Measurements from ENCODE around the gene MAPK13.

Gene MAPK13

GRCh38 chr6:36099869-36100483 is 30.3 kb upstream of the MAPK13 start:
- Histone ChIP-seq H3K9ac (ENCODE audit: low read length) (no peak overlapping the region), H3K36me3 (ENCODE audit: control insufficient read depth, insufficient read depth, low read length, severe bottlenecking) (peaks cover 61% of the 10 kb centered on the region), H3K27me3 (replicated peaks; ENCODE audit: control insufficient read depth, insufficient read depth, low read length) (no peaks in the 10 kb centered on the region), H3K4me3 (ENCODE audit: low read length) (no peak overlapping the region), H3K9me3 (ENCODE audit: control insufficient read depth, low read length) (no peaks in the 10 kb centered on the region), H3K4me1 (ENCODE audit: control insufficient read depth, insufficient read depth, low read length) (peaks cover 17% of the 10 kb centered on the region)
- no peak for DNase-seq (ENCODE audit: low read depth)

GRCh38 chr6:36101691-36102090 is 28.6 kb upstream of the MAPK13 start:
- no peak for DNase-seq (ENCODE audit: low read depth)
- Histone ChIP-seq H3K9ac (ENCODE audit: low read length) (no peak overlapping the region), H3K4me1 (ENCODE audit: control insufficient read depth, insufficient read depth, low read length) (peaks cover 16% of the 10 kb centered on the region), H3K9me3 (ENCODE audit: control insufficient read depth, low read length) (no peaks in the 10 kb centered on the region), H3K27me3 (replicated peaks; ENCODE audit: control insufficient read depth, insufficient read depth, low read length) (no peaks in the 10 kb centered on the region), H3K4me3 (ENCODE audit: low read length) (no peak overlapping the region), H3K36me3 (ENCODE audit: control insufficient read depth, insufficient read depth, low read length, severe bottlenecking) (peaks cover 57% of the 10 kb centered on the region)

- Histone ChIP-seq H3K9me3 (ENCODE audit: control insufficient read depth, low read length) (no peaks in the 10 kb centered on the region), H3K4me1 (ENCODE audit: control insufficient read depth, insufficient read depth, low read length) (peaks cover 16% of the 10 kb centered on the region), H3K27me3 (replicated peaks; ENCODE audit: control insufficient read depth, insufficient read depth, low read length) (no peaks in the 10 kb centered on the region), H3K4me3 (ENCODE audit: low read length) (no peak overlapping the region), H3K36me3 (ENCODE audit: control insufficient read depth, insufficient read depth, low read length, severe bottlenecking) (peaks cover 62% of the 10 kb centered on the region), H3K9ac (ENCODE audit: low read length) (no peak overlapping the region)
- DNase-seq (ENCODE audit: low read depth), result no peak
These were observed 27.5 kb upstream of the MAPK13 start for GRCh38 chr6:36102853-36103252.

GRCh38 chr6:36104836-36105235 is 25.5 kb upstream of the MAPK13 start:
- Histone ChIP-seq H3K27me3 (replicated peaks; ENCODE audit: control insufficient read depth, insufficient read depth, low read length) (no peaks in the 10 kb centered on the region), H3K4me3 (ENCODE audit: low read length) (no peak overlapping the region), H3K36me3 (ENCODE audit: control insufficient read depth, insufficient read depth, low read length, severe bottlenecking) (peaks cover 79% of the 10 kb centered on the region), H3K9me3 (ENCODE audit: control insufficient read depth, low read length) (no peaks in the 10 kb centered on the region), H3K9ac (ENCODE audit: low read length) (no peak overlapping the region), H3K4me1 (ENCODE audit: control insufficient read depth, insufficient read depth, low read length) (peaks cover 9% of the 10 kb centered on the region)
- DNase-seq (ENCODE audit: low read depth), result peak; percentile 28

GRCh38 chr6:36109092-36109491 is 21.2 kb upstream of the MAPK13 start:
- DNase-seq (ENCODE audit: low read depth), result no peak
- H3K4me1 ChIP-seq (ENCODE audit: control insufficient read depth, insufficient read depth, low read length), result peaks cover 21% of the 10 kb centered on the region
- no peak overlapping the region for H3K4me3 ChIP-seq (ENCODE audit: low read length)
- no peaks in the 10 kb centered on the region for H3K27me3 ChIP-seq (replicated peaks; ENCODE audit: control insufficient read depth, insufficient read depth, low read length)
- no peaks in the 10 kb centered on the region for H3K9me3 ChIP-seq (ENCODE audit: control insufficient read depth, low read length)
- H3K36me3 ChIP-seq (ENCODE audit: control insufficient read depth, insufficient read depth, low read length, severe bottlenecking), result peaks cover 63% of the 10 kb centered on the region
- H3K9ac ChIP-seq (ENCODE audit: low read length), result no peak overlapping the region

DNA sequence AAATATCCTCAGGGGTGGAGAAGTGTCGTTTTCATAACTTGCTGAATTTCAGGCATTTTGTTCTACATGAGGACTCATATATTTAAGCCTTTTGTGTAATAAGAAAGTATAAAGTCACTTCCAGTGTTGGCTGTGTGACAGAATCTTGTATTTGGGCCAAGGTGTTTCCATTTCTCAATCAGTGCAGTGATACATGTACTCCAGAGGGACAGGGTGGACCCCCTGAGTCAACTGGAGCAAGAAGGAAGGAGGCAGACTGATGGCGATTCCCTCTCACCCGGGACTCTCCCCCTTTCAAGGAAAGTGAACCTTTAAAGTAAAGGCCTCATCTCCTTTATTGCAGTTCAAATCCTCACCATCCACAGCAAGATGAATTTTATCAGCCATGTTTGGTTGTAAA is 20.3 kb upstream of the MAPK13 start:
- DNase-seq (ENCODE audit: low read depth), result no peak
- Histone ChIP-seq H3K27me3 (replicated peaks; ENCODE audit: control insufficient read depth, insufficient read depth, low read length) (no peaks in the 10 kb centered on the region), H3K9me3 (ENCODE audit: control insufficient read depth, low read length) (no peaks in the 10 kb centered on the region), H3K36me3 (ENCODE audit: control insufficient read depth, insufficient read depth, low read length, severe bottlenecking) (peaks cover 57% of the 10 kb centered on the region), H3K4me1 (ENCODE audit: control insufficient read depth, insufficient read depth, low read length) (peaks cover 16% of the 10 kb centered on the region), H3K4me3 (ENCODE audit: low read length) (no peak overlapping the region), H3K9ac (ENCODE audit: low read length) (no peak overlapping the region)

DNA sequence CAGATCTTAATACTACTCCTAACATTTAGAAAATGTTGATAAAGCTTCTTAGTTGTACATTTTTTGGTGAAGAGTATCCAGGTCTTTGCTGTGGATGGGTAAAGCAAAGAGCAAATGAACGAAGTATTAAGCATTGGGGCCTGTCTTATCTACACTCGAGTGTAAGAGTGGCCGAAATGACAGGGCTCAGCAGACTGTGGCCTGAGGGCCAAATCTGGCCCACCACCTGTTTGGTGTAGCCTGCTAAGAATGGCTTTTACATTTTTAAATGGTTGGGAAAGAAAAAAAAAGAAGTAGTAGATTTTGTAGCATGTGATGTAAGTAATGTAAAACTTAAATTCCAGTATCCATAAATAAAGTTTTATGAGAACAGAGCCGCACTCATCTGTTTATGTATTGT is 19.4 kb upstream of the MAPK13 start:
- peaks cover 49% of the 10 kb centered on the region for H3K36me3 ChIP-seq (ENCODE audit: control insufficient read depth, insufficient read depth, low read length, severe bottlenecking)
- no peak overlapping the region for H3K9ac ChIP-seq (ENCODE audit: low read length)

DNA sequence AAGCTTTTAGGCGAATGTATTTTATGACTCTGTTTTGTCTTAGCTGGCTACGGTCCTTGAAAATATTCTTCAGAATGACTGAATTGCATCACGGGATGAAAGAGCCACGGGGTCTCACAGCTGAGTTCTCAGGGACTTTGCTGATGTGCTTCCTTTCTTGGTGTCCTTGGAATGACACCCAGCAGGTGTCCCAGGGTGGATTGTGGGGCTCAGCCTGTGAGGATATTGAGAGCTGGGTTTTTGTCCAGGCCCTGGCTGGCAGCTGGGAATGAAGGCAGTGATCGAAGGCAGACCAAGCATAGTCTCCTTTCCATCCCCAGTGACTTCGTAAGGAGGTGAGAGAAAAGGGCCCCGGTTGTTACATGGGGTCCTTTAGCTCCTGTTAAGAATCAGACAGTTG is 18.8 kb upstream of the MAPK13 start:
- H3K9me3 ChIP-seq (ENCODE audit: control insufficient read depth, low read length), result no peaks in the 10 kb centered on the region
- DNase-seq (ENCODE audit: low read depth), result no peak
- no peaks in the 10 kb centered on the region for H3K27me3 ChIP-seq (replicated peaks; ENCODE audit: control insufficient read depth, insufficient read depth, low read length)
- peaks cover 49% of the 10 kb centered on the region for H3K36me3 ChIP-seq (ENCODE audit: control insufficient read depth, insufficient read depth, low read length, severe bottlenecking)
- no peak overlapping the region for H3K9ac ChIP-seq (ENCODE audit: low read length)
- peaks cover 16% of the 10 kb centered on the region for H3K4me1 ChIP-seq (ENCODE audit: control insufficient read depth, insufficient read depth, low read length)
- H3K4me3 ChIP-seq (ENCODE audit: low read length), result no peak overlapping the region

More for the DNA sequence above, 19.4 kb upstream of the MAPK13 start:
- H3K4me3 ChIP-seq (ENCODE audit: low read length), result no peak overlapping the region
- no peak for DNase-seq (ENCODE audit: low read depth)
- no peaks in the 10 kb centered on the region for H3K27me3 ChIP-seq (replicated peaks; ENCODE audit: control insufficient read depth, insufficient read depth, low read length)
- H3K9me3 ChIP-seq (ENCODE audit: control insufficient read depth, low read length), result no peaks in the 10 kb centered on the region
- H3K4me1 ChIP-seq (ENCODE audit: control insufficient read depth, insufficient read depth, low read length), result peaks cover 16% of the 10 kb centered on the region

- DNase-seq (ENCODE audit: low read depth), result no peak
- H3K36me3 ChIP-seq (ENCODE audit: control insufficient read depth, insufficient read depth, low read length, severe bottlenecking), result peaks cover 44% of the 10 kb centered on the region
- peaks cover 16% of the 10 kb centered on the region for H3K4me1 ChIP-seq (ENCODE audit: control insufficient read depth, insufficient read depth, low read length)
- H3K27me3 ChIP-seq (replicated peaks; ENCODE audit: control insufficient read depth, insufficient read depth, low read length), result no peaks in the 10 kb centered on the region
- no peak overlapping the region for H3K9ac ChIP-seq (ENCODE audit: low read length)
- H3K4me3 ChIP-seq (ENCODE audit: low read length), result no peak overlapping the region
- no peaks in the 10 kb centered on the region for H3K9me3 ChIP-seq (ENCODE audit: control insufficient read depth, low read length)
These were observed 17.3 kb upstream of the MAPK13 start for GRCh38 chr6:36113049-36113448.

GRCh38 chr6:36113703-36114102 is 16.6 kb upstream of the MAPK13 start:
- H3K4me1 ChIP-seq (ENCODE audit: control insufficient read depth, insufficient read depth, low read length), result peaks cover 23% of the 10 kb centered on the region
- no peak for DNase-seq (ENCODE audit: low read depth)
- H3K36me3 ChIP-seq (ENCODE audit: control insufficient read depth, insufficient read depth, low read length, severe bottlenecking), result peaks cover 38% of the 10 kb centered on the region
- no peak overlapping the region for H3K4me3 ChIP-seq (ENCODE audit: low read length)
- H3K9me3 ChIP-seq (ENCODE audit: control insufficient read depth, low read length), result no peaks in the 10 kb centered on the region
- no peaks in the 10 kb centered on the region for H3K27me3 ChIP-seq (replicated peaks; ENCODE audit: control insufficient read depth, insufficient read depth, low read length)
- no peak overlapping the region for H3K9ac ChIP-seq (ENCODE audit: low read length)

DNA sequence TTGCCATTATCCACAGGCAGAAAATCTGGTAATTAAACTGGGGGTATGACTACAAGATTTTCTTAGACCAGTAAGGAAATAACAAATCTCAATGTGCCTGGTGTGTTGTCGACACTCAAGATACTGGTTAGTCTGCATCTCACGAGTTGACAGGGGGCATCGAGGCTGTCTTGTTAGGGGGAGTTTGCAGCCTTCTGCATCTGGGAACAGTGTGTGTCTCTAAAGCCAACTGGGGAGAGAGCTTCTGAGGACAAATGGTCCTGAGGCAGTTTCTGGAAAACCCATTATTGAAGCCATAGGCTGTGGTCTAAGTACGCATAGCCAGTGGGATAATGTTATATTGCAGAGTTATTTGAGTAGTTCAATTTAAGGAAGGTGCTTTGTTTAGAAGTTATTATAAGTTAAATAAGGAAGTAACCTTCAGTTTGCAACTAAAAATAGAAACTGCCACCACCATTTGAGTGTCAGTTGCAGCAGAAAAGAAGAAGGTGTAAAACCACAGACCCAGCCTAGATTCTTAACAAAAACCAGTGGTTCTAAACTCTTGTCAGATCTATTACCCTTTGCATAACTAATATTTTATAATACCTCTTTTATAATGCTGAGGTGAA is 15.4 kb upstream of the MAPK13 start:
- no peak overlapping the region for H3K9ac ChIP-seq (ENCODE audit: low read length)
- no peaks in the 10 kb centered on the region for H3K9me3 ChIP-seq (ENCODE audit: control insufficient read depth, low read length)
- H3K27me3 ChIP-seq (replicated peaks; ENCODE audit: control insufficient read depth, insufficient read depth, low read length), result no peaks in the 10 kb centered on the region
- H3K4me1 ChIP-seq (ENCODE audit: control insufficient read depth, insufficient read depth, low read length), result peaks cover 21% of the 10 kb centered on the region
- peaks cover 30% of the 10 kb centered on the region for H3K36me3 ChIP-seq (ENCODE audit: control insufficient read depth, insufficient read depth, low read length, severe bottlenecking)
- no peak overlapping the region for H3K4me3 ChIP-seq (ENCODE audit: low read length)
- DNase-seq (ENCODE audit: low read depth), result no peak

DNA sequence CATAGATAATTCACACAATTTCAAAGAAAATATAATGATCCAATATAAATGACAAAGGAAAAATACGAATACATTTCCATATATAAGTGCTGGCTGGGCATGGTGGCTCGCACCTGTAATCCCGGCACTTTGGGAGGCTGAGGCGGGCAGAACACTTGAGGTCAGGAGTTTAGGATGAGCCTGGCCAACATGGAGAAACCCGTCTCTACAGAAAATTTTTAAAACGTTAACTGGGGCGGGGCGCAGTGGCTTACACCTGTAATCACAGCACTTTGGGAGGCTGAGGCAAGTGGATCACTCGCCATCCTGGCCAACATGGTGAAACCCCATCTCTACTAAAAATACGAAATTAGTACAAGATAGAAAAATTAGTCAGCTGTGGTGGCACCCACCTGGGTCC is 14.9 kb upstream of the MAPK13 start:
- Histone ChIP-seq H3K27me3 (replicated peaks; ENCODE audit: control insufficient read depth, insufficient read depth, low read length) (no peaks in the 10 kb centered on the region), H3K4me3 (ENCODE audit: low read length) (no peak overlapping the region), H3K9ac (ENCODE audit: low read length) (no peak overlapping the region), H3K9me3 (ENCODE audit: control insufficient read depth, low read length) (no peaks in the 10 kb centered on the region), H3K36me3 (ENCODE audit: control insufficient read depth, insufficient read depth, low read length, severe bottlenecking) (peaks cover 26% of the 10 kb centered on the region), H3K4me1 (ENCODE audit: control insufficient read depth, insufficient read depth, low read length) (peaks cover 16% of the 10 kb centered on the region)
- no peak for DNase-seq (ENCODE audit: low read depth)
